ENCODE data around the gene PHF14.

Gene PHF14

DNA sequence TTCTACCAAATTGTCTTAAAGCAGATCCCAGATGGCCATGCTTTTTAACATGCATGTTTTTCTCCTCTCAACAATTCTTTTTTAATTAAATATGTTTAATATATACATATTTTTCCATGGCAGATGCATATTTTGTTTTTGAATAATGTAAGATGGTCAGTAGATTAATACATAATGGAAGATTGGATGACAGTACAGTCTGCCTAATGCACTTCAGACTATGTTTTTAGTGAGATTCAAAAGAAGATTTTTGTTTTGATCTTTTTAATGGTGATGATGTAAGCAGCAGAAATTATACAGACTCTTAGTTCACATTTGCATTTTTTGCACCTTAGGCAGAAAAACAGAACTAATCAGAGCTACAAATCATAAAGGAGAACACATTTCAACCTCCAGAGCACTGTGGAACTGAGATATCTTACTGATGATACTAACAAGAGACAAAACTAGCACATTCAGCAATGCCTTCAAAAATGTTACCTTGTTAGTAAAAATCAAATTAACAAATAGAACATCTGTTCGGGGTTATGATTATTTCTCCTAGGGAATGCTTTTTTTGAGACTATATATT is 203.4 kb downstream of the PHF14 start:
- DNase-seq: no peak

DNA sequence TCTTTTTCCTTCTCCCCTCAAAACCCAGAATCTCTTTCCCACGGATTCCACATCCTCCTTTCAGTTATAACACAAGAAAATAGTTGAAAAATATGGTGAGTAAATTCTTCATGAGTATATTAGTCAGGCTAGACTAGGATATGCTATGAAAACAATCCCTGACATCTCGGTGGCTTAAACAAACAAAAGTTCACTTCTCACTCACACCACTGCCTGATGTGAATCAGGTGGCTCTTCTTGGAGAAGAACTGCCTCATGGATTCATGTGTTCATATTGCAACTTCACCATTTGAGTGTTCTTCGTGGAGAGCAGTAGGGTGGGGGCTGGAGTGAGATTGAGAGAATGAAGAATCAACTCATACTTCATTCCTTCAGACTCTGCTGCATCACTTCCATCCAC is 204.1 kb downstream of the PHF14 start:
- no peak for DNase-seq

DNA sequence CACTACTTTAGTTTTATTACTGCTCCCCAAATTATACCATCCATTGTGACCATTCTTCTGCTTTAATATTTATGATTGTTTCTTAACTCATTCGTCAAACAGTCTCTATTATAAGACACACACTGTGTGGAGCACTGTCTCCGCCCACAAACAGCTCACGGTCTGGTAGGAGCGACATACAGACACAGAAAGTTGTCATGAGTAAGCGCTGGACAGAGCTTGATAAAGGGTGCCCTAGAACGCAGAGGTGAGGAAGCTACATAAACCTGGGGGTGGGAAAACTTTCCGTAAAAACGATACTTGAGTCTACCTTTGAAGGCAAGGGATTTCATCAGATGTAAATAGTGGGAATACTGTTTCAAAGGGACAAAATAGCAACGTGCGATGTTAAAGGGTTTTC is 207.9 kb downstream of the PHF14 start:
- no peak for DNase-seq

DNA sequence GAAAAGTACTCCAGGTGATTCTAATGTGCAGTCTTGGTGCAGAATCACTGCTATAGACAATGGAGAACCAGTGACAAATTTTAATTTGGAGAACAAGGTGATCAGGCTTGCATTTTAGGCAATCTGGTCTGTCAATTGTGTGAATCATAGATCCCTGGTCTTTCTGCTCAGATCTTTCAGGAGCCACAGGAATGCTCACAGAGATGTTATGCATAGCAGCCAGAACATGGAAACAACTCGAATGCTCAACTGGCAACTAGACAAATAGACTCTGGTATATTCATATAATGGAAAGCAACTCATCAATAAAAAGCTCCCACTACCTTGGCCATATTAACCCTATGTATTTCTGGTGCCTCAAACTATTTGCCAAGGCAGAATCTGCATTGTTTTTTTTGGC is 209.1 kb downstream of the PHF14 start:
- no peak for DNase-seq

DNA sequence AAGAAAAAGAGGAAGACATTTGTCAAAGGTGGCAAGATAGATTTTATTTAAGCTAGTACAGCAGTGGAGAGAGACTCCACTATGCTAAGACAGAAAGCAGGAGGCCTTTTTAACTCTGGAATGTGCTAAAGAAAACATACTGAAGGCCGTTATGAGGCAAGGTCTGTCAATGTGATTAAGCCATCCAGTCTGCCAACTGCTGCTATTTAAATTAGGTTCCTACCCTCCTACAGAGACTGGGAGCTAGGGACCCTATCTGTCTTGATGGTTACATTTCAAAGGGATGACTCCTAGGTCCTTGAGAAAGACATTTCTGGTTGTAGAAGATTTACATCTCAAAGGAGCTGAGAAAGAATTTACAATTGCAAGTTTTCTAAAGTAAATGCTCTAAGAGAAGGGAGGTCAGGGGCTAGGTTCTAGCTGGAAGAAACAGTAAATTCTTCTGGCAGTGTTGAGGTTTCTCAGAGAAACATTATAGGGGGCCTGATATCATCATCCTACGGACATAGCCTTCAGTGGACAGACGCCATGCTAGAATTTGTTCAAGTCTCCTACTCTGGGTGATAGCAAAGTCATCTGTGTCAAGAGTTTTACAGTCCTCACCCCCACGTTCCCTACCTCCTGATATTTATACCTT is 211.6 kb downstream of the PHF14 start:
- no peak for DNase-seq

DNA sequence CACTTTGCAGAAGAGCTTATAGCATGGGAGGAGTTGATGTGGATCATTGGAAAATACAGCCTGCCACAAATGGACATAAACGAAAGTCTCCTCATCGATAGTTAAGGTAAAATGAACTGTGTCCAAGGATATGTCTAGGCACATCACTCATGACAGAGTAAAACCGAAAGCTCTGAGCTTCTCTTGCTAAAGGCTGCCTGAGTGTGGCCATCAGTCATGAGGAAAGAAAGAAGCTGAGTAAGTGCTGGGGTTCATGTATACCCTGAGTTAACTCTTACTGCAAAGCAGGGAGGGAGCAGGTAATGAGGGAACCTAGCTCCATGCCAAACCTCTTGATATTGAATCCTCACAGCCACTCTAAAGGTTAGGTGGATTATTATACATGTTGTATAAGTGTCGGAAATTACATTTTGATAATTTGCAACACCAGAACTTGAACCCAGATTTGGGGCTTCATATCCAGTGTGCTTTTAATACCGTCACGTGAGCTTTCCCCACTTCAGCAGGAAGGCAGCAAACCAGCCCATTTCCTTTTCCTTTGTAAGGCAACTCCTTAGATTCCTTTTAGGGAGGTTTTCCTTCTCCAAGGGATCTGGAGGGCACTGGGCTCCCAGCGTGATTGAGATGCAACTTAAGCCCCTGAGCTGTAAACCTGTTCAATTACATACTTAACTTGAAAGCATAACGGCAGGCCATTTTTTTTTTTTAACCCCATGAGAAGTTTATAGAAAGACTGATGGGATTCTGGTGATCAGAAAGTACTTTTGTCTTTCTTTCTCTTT is 215.0 kb downstream of the PHF14 start:
- DNase-seq: no peak

DNA sequence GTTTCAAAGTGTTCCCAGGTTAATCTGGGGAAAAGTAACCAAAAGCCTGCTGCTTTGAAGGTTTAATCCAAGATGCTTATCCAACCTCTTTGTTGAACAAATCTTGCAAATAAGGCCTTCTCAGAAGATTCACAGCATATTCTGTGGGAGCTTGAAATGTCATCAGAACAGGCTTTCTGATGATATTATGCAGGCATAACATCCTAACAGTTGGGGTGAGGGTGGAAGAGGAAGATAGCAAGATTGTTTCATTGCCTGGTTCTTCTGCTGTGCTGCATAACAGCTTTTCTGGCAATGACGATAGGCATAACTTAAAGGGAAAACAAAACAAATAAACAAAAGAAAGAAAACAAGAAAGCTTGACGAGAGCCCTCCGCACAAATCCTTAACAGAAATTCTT is 217.4 kb downstream of the PHF14 start:
- DNase-seq: no peak

DNA sequence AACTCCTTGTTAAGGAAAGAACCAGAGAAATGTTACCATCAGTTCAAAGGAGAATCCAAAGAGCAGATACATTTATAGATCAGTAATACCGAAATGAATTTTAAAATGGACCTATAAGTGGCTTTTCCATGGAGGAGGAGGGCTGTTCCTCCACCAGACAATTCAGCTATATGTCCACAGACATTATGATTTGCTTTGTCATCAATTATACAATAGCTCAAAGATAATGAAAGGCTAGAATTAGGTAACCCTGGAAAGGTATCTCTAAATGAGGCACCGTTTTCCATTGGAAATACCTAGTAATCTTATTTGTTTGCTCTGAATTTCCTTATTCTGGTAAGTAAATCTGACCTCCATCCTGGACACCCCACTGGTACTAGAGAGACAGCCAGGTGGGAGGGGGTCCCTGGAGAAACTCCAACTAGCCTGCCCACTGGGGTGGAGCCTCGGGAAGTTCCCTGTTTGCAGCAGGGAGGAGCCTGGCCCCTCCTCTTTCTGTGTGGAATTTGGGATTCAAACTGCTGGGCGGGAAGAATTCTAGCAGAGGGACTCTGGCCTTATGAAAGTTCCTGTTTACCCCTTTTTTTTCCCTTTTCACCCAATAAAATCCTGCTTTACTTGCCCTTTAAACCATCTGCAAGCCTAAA is 218.0 kb downstream of the PHF14 start:
- no peak for DNase-seq

DNA sequence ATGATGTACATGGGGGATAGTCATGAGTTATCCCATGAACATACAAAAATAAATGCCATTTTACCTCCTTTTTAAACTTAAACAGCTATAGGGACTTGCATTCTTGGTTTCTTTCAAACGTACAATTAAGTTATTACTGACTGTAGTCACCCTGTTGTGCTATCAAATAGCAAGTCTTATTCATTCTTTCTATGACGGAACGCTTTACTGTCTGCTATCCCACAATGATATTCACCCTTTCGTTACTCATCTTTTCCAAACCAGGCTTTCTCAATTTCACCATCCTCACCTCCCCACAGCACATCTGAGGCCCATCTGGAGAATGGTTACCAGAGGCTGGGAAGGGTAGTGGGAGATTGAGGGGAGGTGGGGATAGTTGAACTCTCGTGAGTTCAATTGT is 218.8 kb downstream of the PHF14 start:
- no peak for DNase-seq

DNA sequence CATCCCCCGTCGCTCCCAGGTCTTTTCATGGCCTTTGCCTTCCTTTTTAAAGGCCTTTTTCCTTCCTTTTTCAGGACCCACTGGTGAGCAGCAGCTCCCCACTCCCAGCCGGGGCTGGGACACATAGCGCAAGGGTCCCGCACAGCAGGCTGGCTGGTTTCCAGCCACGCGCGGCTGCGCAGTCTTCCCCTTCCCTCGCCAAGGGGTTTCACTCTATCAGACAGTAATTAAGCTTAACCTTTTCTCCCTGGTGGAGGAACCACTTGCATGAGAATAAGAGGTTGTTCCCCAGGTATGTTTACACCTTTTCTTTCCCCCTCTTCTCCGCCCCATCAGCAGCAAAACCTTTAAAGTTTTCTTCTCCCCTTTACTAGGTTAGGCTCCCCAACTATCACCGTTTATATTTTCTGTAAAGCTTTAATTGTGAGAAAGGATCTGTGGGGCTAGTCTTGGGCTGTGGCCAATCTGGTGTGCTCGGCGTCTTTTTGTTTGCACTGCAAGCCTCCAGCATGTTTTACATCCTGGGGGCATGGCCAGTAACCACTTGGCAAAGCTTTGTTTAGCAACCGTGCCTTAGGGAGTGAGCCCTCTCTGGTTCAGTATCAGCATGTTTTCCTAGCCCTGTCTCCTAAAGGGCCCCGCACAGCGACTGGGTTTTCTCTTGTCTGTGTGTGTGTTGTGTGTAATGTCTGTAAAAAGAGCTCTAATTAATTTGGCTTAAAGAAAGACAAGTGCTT is 219.6 kb downstream of the PHF14 start:
- DNase-seq: no peak

DNA sequence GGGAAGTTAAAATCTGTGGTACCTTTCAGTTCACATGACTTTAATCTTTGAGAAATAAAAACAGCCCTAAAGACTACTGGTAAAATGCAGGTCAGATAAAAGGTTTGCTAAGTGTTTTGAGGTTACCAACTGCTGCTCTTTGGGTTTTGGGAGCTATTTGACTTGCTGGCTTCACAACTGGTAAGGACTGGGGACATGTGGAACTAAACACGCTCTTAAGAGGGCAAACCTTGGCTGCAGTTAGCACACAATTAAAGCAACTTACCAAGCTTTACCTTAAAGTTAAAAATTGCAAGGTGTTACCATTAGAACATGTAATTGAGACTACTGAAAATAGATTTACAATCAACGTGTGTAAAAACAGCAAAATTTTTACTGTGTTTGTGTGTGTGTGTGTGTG is 220.2 kb downstream of the PHF14 start:
- DNase-seq: no peak

DNA sequence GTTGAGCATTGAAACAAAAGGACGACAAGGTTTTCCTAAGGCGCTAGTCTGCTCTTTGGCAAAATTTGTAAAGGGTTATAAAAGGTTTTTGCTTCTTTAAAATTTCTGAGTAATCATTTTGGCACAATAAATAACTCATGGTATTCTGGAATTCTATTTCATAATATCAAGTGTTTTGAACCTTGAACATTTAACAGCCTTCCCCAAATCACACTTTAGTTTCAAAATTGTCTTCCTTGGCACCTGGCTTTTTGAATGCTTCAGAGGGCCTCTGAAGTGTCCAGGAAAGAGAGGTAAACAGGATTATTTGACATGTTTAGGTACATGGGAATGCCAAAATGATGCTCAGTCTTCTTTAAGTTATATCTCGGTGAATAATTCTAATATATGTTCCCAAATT is 220.8 kb downstream of the PHF14 start:
- no peak for DNase-seq

DNA sequence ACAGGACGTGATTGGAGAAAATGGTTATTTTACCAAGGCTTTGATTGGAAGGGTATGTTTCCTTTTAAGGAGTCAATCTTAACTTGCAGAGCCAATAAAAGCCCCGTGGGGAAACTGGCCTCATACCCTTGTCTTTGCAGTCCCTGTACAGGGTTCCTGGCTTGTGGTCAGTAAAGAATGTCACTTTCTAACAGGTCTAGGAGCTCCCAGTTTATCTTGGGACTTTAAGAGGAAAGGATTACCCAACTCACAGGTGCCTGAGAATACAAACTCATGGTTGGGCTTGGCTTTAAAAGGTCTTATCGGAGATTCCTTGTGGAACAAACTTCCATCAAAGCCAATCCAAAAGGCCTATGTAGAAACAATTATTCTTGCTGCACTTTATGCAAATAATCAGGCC is 221.8 kb downstream of the PHF14 start:
- no peak for DNase-seq

DNA sequence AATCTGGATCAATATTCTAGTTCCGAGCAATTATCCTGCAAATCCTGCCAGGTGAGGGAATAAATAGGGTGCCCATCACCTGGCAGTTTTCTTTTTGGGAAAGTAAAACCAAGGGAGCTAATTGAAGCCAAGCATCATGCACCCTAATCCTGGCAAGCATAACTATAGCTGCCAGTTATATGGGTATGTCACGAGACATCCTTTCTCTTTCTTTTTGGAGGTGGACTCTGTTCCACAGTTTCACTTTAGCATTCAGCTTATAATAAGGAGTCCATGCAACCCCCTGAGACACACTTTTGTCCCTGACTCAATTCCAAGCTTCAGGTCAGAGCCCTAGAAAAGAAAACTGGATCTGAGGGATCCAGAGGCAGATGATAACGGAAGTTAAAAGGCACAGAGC is 222.5 kb downstream of the PHF14 start:
- DNase-seq: no peak

DNA sequence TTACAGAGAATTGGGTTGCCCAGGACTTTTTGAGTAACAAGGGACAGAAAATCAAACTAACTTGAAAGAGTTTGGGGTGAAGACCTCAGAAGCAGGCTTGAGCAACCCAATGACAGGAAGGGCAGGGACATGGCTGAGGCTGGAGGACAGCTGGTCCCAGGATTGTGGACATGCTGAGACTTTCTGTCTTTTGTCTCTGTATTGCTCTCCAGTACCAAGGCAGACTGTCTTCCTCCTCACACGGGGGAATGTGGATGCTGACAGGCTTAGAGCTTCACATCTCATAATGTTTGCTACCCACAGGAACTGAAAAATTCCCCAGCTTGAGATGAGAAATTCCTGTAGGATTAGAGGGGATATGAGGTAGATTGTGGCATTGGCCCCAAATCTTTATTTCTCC is 229.6 kb downstream of the PHF14 start:
- DNase-seq: no peak

DNA sequence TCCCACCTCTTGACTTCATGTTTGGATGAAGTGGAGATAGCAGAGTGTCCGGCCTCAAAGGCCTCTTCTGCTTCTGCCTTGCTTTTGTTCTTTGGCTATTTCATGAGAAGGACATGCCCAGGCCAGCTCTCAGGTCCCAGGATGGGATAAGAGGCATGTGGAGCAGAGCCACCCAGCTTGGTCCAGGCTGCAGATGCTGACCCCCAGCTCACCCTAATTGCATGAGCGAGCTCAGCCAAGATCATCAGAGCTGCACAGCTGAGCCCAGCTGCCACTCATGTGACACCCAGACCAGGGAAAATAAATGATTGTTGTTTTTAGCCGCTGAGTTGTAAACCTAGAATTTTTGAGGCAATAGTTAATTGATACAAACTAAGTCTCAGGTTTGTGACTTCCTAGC is 230.0 kb downstream of the PHF14 start:
- DNase-seq: no peak

DNA sequence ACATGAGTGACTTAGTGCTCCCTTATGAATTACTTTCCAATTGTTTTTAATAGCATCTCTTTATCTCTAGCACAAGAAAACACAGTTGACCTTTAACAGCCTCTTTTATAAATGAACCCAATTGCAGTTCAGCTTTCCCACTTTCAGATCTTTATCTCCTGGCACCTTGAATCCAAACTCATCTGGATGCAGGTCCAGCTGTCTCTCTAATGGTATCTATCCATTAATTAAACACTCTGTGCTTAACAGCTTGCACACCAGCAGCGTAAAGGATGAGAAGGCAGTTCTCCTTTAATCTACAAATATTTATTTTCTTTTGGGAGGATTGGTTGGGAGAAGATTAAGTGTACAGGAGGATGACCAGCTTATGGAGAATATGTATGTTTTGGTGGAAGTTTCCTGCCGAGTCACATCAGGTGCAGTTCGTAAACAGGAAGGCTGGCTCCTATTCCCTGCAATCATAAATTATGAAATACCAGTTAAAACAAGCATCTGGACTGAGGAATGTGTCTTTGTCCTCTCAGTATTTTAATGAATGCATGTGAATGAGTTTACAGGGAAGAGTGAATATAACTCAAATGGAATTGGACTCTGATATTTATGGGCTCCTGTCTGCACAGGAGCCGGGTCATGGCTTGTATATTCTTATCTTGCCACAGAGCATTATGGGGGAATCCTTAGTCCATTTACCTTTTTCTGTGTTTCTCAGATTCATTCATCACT is 232.7 kb downstream of the PHF14 start:
- DNase-seq: no peak

DNA sequence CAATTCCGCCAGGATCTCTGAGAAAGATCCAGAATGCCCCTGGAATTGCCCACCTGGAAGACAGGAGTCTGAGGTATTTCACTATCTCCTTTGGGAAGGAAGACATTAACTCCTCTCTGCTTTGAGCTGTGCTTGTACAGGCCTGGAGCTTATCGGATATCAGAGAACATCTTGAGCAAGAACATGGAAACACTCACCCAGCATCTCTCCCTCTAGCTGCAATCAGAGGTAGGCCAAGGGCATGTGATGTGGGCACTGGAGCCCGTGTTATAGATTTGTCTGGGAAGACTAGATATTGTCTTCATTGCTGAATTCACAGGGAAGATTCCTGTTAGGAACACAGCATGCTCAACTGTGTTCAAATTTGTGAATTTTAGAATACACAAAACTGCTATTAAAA is 233.9 kb downstream of the PHF14 start:
- no peak for DNase-seq

DNA sequence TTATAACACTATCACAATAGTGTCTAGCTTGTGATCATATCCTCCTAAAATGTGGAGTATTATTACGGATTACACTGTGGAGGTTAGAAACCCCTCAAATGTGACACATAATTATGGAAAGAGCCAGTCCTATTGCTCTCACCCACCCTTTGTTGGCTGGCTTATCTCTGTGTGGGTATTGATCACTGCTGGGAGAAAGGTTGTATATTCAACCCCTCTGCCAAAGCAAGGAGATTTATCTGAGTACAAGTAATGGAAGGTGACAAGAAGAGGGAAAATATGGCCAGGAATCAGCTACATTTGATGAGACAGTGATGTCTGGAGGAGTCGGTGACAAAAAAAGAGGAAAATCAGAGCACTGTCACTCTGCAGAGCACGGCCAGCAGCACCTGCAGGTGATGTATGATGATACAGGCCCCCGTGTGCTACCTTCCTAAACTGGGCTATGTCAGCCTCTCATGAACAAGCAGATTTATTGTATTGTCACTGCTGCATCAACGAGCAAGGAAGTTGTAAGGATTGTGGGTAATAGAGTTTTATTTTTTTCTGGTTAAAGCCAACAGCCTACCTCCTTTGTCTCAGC is 235.3 kb downstream of the PHF14 start:
- DNase-seq: no peak

DNA sequence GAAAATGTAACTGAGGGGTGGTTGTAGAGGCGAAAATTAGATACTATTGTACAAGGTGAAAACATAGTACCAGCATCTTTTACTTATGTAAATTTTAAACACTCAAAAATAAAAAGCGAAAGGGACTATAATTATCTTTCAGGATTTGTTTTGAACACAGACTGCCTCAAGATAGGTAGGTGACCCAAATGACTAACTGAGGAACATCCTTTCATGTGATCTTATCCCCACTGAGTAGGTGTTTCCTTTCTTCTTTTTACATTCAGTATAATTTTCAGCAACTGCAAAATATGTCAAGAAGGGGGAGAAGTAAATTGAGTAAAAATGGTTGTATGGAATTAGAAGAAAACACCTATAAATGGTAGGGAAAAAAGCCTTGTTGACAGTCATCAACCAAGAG is 236.7 kb downstream of the PHF14 start:
- no peak for DNase-seq

DNA sequence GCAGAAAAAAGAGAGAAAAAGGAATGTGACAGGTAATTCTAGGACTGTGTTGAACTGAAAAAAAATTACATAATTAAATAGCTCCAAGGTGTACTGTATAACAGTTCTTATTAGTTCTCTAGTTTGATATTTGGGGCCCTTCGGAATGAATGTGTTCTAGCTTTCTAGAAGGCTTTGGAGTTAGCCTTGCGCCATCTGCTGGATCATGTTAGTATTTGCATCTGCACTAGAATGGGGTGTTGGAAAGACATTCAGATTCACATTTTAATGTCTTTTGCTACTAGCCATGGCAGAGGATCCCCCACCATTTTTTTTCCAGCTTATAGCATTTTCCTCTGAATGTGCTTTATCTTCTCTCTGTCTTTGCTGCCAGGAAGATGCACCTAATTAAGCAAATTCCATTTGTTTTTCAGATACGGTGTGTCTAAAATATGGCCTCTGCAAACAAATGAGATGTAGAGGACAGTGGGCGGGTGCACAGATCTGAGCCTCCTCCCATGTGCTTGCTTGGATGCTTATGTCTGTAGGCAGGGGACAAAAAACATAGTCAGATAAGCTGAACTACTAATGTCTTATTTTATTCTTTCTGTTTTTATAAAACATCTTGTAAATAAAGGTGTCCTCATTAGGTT is 238.5 kb downstream of the PHF14 start:
- peak; percentile 38 for DNase-seq

DNA sequence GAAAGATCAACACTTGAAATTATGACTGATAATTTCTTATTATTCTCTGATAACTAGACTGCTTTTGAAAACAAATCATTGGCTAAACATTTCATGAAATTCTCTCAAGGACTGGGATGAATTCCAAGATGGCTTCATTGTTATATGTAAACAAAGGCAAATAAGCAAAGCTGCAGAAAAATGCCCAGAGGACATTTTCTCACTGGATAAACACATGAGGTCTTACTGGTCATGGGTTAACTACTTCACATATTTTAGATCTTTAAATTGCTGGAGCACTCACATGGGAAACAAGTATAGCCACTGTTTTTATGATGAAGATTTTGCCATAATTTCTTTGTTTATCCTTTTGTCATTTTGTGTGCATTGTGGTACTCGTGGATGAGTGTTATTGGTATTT is 239.1 kb downstream of the PHF14 start:
- no peak for DNase-seq

All from AML-193 (cell line).